GM23338 (cell line): ENCODE results near the gene TNFAIP3. TPM values are rescaled to one million over a fixed set of nuclear protein-coding genes. Genes with fewer than 3 reads are reported as not detected.

ENCODE experiments used
- ATAC-seq: fragments of 200-7000 bp; cut with Tn5 transposase; 3 replicates; pipeline ENCODE4 v1.9.1; 2020
- DNase-seq: peaks from one replicate; pipeline ENCODE4 v3.0.0-alpha.2; 2015; ENCODE audit warnings: low spot score
- H2AFZ ChIP-seq: fragments of 200-600 bp; sonication (generic); 2 replicates; pipeline ENCODE4 v1.8.0; 2016; ENCODE audit warnings: antibody characterized with exemption, mild to moderate bottlenecking, moderate library complexity
- H3F3A ChIP-seq: fragments of 200-600 bp; sonication (generic); replicated peaks from 2 replicates; pipeline ENCODE4 v1.8.0; 2017; ENCODE audit warnings: antibody characterized with exemption, mixed run types, low read depth
- H3K27ac ChIP-seq: fragments of 200-600 bp; sonication (generic); 2 replicates; pipeline ENCODE4 v1.6.1; 2016; ENCODE audit warnings: low read depth
- H3K27me3 ChIP-seq: fragments of 200-600 bp; sonication (generic); 2 replicates; pipeline ENCODE4 v1.8.0; 2016; ENCODE audit warnings: mild to moderate bottlenecking, mixed run types, moderate library complexity; ENCODE audit not compliant: insufficient read depth
- H3K36me3 ChIP-seq: fragments of 200-600 bp; sonication (generic); 2 replicates; pipeline ENCODE4 v1.8.0; 2016; ENCODE audit warnings: mild to moderate bottlenecking; ENCODE audit not compliant: insufficient read depth
- H3K4me1 ChIP-seq: fragments of 200-600 bp; sonication (generic); 2 replicates; pipeline ENCODE4 v1.8.0; 2016; ENCODE audit warnings: mild to moderate bottlenecking, moderate library complexity; ENCODE audit not compliant: insufficient read depth
- H3K4me2 ChIP-seq: fragments of 200-600 bp; sonication (generic); 2 replicates; pipeline ENCODE4 v1.7.1; 2017; ENCODE audit warnings: mixed run types
- H3K4me3 ChIP-seq: fragments of 200-600 bp; sonication (generic); 2 replicates; pipeline ENCODE4 v1.6.1; 2016; ENCODE audit warnings: mixed run types
- H3K79me2 ChIP-seq: fragments of 200-600 bp; sonication (generic); replicated peaks from 2 replicates; pipeline ENCODE4 v1.8.0; 2017; ENCODE audit warnings: mild to moderate bottlenecking; ENCODE audit not compliant: insufficient read depth
- H3K9me2 ChIP-seq: fragments of 200-600 bp; sonication (generic); 2 replicates; pipeline ENCODE4 v1.8.0; 2017; ENCODE audit not compliant: insufficient read depth
- H4K20me1 ChIP-seq: fragments of 200-600 bp; sonication (generic); replicated peaks from 2 replicates; pipeline ENCODE4 v1.8.0; 2017; ENCODE audit warnings: mild to moderate bottlenecking; ENCODE audit not compliant: insufficient read depth
- H3K27ac Mint-ChIP-seq: 2 replicates; pipeline ENCODE4 v1.8.0; 2020; ENCODE audit warnings: inconsistent platforms, mild to moderate bottlenecking, moderate library complexity, mixed read lengths
- H3K27me3 Mint-ChIP-seq: 3 replicates; pipeline ENCODE4 v1.8.0; 2022; ENCODE audit warnings: low read depth, mild to moderate bottlenecking, moderate library complexity, mixed read lengths, inconsistent platforms; ENCODE audit not compliant: insufficient read depth, poor library complexity
- H3K36me3 Mint-ChIP-seq: 3 replicates; pipeline ENCODE4 v1.8.0; 2021; ENCODE audit warnings: low read depth, mild to moderate bottlenecking, inconsistent platforms, moderate library complexity, mixed read lengths
- H3K4me1 Mint-ChIP-seq: 3 replicates; pipeline ENCODE4 v1.8.0; 2020; ENCODE audit warnings: mild to moderate bottlenecking, inconsistent platforms, mixed read lengths
- H3K4me3 Mint-ChIP-seq: 3 replicates; pipeline ENCODE4 v1.8.0; 2021; ENCODE audit warnings: moderate library complexity, mild to moderate bottlenecking, inconsistent platforms, mixed read lengths
- H3K9me3 Mint-ChIP-seq: 3 replicates; pipeline ENCODE4 v1.8.0; 2020; ENCODE audit warnings: moderate library complexity, mild to moderate bottlenecking, inconsistent platforms, mixed read lengths
- CREB1 ChIP-seq: fragments of 250-450 bp; sonication (Bioruptor Pico); IDR thresholded peaks from 2 replicates; pipeline ENCODE4 v1.5.0; 2020; ENCODE audit warnings: low read depth, mild to moderate bottlenecking, moderate library complexity
- EZH2 ChIP-seq: fragments of 200-600 bp; sonication (generic); IDR thresholded peaks from one replicate; pipeline ENCODE4 v1.8.0; 2017; ENCODE audit warnings: antibody characterized with exemption, mild to moderate bottlenecking, low read depth; ENCODE audit not compliant: unreplicated experiment
- EZH2phosphoT487 ChIP-seq: fragments of 200-600 bp; sonication (generic); IDR thresholded peaks from one replicate; pipeline ENCODE4 v1.8.1; 2018; ENCODE audit warnings: antibody characterized with exemption; ENCODE audit not compliant: unreplicated experiment
- JUNB ChIP-seq: IDR thresholded peaks from one replicate; pipeline ENCODE4 v1.6.1; 2016; ENCODE audit warnings: antibody characterized with exemption; ENCODE audit not compliant: unreplicated experiment
- NANOG ChIP-seq: IDR thresholded peaks from 2 replicates; pipeline ENCODE4 v1.6.1; 2016; ENCODE audit warnings: antibody characterized with exemption, borderline replicate concordance
- POLR2AphosphoS5 ChIP-seq: IDR thresholded peaks from 2 replicates; pipeline ENCODE4 v1.6.1; 2016; ENCODE audit warnings: antibody characterized with exemption, low read depth
- STAT1 ChIP-seq: IDR thresholded peaks from one replicate; pipeline ENCODE4 v1.6.1; 2016; ENCODE audit warnings: antibody characterized with exemption; ENCODE audit not compliant: unreplicated experiment
- ZNF114 ChIP-seq: fragments of 250-450 bp; sonication (Bioruptor Pico); IDR thresholded peaks from 2 replicates; pipeline ENCODE4 v1.5.0; 2020; ENCODE audit warnings: mild to moderate bottlenecking, moderate library complexity
- ZNF331 ChIP-seq: fragments of 250-450 bp; sonication (Bioruptor Pico); IDR thresholded peaks from 2 replicates; pipeline ENCODE4 v1.5.0; 2020; ENCODE audit warnings: low read depth, mild to moderate bottlenecking, moderate library complexity
- polyA plus RNA-seq: library from polyadenylated mRNA; unstranded; fragments of >200 nt; fragmentation: Nextera tagmentation; extraction: Ambion mirVana; gene quantifications from 2 replicates; pipeline ENCODE4 v1.2.1, GENCODE V29; 2016
- total RNA-seq: library from RNA; depleted of rRNA; stranded (reverse); fragments of >200 nt; shearing (Covaris generic); gene quantifications from 2 replicates; pipeline ENCODE4 v1.2.3, GENCODE V29; 2014
- TF ChIP-seq, protein P1 (sequence below): fragments of 250-450 bp; sonication (Bioruptor Pico); IDR thresholded peaks from 2 replicates; pipeline ENCODE4 v1.5.0; 2020; ENCODE audit warnings: mild to moderate bottlenecking, moderate library complexity
- TF ChIP-seq, protein P2 (sequence below): IDR thresholded peaks from one replicate; pipeline ENCODE4 v1.6.1; 2018; ENCODE audit warnings: antibody characterized with exemption; ENCODE audit not compliant: unreplicated experiment
- TF ChIP-seq, protein P3 (sequence below), 2 experiments: fragments of 200-600 bp in 1 of 2; sonication (generic) in 1 of 2; conservative IDR thresholded peaks; 2 replicates each; pipeline versions ENCODE4 v1.5.1 to v1.6.1; 2016 to 2017; ENCODE audit warnings: antibody characterized with exemption in 2 of 2, low read depth in 2 of 2, mild to moderate bottlenecking in 2 of 2, moderate library complexity in 1 of 2
- TF ChIP-seq, protein P4 (sequence below): IDR thresholded peaks from 2 replicates; pipeline ENCODE4 v1.6.1; 2016; ENCODE audit warnings: antibody characterized with exemption

TNFAIP3 gene
- total and polyA plus RNA-seq, 2 experiments from 2014 or later = 2.1 to 2.3 TPM

DNA sequence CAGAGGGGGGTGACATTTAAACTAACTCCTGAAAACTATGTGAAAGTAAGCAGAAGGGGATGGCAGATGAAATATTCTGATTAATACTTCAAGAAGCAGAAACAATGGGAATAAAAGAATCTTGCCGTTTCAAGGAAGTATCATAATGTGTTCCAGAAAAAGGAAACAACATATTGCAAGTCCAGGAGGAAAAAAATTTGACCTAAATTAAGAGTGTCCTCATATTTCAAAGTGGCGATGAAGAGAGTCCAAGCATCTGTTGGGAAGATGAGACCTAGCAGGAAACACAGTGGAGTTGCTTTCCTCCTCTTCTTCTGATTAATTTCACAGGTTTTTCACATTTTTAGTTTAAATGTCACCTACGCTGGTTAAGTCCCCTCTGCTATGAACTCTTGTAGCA lies 45.6 kb upstream of the TNFAIP3 start:
- no peak for TF ChIP-seq EZH2phosphoT487
- no peak for TF ChIP-seq ZNF331
- TF ChIP-seq, protein P1, sequence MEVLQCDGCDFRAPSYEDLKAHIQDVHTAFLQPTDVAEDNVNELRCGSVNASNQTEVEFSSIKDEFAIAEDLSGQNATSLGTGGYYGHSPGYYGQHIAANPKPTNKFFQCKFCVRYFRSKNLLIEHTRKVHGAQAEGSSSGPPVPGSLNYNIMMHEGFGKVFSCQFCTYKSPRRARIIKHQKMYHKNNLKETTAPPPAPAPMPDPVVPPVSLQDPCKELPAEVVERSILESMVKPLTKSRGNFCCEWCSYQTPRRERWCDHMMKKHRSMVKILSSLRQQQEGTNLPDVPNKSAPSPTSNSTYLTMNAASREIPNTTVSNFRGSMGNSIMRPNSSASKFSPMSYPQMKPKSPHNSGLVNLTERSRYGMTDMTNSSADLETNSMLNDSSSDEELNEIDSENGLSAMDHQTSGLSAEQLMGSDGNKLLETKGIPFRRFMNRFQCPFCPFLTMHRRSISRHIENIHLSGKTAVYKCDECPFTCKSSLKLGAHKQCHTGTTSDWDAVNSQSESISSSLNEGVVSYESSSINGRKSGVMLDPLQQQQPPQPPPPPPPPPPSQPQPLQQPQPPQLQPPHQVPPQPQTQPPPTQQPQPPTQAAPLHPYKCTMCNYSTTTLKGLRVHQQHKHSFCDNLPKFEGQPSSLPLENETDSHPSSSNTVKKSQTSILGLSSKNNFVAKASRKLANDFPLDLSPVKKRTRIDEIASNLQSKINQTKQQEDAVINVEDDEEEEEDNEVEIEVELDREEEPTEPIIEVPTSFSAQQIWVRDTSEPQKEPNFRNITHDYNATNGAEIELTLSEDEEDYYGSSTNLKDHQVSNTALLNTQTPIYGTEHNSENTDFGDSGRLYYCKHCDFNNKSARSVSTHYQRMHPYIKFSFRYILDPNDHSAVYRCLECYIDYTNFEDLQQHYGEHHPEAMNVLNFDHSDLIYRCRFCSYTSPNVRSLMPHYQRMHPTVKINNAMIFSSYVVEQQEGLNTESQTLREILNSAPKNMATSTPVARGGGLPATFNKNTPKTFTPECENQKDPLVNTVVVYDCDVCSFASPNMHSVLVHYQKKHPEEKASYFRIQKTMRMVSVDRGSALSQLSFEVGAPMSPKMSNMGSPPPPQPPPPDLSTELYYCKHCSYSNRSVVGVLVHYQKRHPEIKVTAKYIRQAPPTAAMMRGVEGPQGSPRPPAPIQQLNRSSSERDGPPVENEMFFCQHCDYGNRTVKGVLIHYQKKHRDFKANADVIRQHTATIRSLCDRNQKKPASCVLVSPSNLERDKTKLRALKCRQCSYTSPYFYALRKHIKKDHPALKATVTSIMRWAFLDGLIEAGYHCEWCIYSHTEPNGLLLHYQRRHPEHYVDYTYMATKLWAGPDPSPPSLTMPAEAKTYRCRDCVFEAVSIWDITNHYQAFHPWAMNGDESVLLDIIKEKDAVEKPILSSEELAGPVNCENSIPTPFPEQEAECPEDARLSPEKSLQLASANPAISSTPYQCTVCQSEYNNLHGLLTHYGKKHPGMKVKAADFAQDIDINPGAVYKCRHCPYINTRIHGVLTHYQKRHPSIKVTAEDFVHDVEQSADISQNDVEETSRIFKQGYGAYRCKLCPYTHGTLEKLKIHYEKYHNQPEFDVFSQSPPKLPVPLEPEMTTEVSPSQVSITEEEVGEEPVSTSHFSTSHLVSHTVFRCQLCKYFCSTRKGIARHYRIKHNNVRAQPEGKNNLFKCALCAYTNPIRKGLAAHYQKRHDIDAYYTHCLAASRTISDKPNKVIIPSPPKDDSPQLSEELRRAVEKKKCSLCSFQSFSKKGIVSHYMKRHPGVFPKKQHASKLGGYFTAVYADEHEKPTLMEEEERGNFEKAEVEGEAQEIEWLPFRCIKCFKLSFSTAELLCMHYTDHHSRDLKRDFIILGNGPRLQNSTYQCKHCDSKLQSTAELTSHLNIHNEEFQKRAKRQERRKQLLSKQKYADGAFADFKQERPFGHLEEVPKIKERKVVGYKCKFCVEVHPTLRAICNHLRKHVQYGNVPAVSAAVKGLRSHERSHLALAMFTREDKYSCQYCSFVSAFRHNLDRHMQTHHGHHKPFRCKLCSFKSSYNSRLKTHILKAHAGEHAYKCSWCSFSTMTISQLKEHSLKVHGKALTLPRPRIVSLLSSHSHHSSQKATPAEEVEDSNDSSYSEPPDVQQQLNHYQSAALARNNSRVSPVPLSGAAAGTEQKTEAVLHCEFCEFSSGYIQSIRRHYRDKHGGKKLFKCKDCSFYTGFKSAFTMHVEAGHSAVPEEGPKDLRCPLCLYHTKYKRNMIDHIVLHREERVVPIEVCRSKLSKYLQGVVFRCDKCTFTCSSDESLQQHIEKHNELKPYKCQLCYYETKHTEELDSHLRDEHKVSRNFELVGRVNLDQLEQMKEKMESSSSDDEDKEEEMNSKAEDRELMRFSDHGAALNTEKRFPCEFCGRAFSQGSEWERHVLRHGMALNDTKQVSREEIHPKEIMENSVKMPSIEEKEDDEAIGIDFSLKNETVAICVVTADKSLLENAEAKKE (CRISPR knock-in tag) = no peak
- no peak for TF ChIP-seq POLR2AphosphoS5
- TF ChIP-seq CREB1 (CRISPR knock-in tag) = no peak
- no peak for TF ChIP-seq EZH2
- no peak for TF ChIP-seq STAT1
- TF ChIP-seq, protein P2, sequence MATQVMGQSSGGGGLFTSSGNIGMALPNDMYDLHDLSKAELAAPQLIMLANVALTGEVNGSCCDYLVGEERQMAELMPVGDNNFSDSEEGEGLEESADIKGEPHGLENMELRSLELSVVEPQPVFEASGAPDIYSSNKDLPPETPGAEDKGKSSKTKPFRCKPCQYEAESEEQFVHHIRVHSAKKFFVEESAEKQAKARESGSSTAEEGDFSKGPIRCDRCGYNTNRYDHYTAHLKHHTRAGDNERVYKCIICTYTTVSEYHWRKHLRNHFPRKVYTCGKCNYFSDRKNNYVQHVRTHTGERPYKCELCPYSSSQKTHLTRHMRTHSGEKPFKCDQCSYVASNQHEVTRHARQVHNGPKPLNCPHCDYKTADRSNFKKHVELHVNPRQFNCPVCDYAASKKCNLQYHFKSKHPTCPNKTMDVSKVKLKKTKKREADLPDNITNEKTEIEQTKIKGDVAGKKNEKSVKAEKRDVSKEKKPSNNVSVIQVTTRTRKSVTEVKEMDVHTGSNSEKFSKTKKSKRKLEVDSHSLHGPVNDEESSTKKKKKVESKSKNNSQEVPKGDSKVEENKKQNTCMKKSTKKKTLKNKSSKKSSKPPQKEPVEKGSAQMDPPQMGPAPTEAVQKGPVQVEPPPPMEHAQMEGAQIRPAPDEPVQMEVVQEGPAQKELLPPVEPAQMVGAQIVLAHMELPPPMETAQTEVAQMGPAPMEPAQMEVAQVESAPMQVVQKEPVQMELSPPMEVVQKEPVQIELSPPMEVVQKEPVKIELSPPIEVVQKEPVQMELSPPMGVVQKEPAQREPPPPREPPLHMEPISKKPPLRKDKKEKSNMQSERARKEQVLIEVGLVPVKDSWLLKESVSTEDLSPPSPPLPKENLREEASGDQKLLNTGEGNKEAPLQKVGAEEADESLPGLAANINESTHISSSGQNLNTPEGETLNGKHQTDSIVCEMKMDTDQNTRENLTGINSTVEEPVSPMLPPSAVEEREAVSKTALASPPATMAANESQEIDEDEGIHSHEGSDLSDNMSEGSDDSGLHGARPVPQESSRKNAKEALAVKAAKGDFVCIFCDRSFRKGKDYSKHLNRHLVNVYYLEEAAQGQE = no peak
- TF ChIP-seq, protein P3, sequence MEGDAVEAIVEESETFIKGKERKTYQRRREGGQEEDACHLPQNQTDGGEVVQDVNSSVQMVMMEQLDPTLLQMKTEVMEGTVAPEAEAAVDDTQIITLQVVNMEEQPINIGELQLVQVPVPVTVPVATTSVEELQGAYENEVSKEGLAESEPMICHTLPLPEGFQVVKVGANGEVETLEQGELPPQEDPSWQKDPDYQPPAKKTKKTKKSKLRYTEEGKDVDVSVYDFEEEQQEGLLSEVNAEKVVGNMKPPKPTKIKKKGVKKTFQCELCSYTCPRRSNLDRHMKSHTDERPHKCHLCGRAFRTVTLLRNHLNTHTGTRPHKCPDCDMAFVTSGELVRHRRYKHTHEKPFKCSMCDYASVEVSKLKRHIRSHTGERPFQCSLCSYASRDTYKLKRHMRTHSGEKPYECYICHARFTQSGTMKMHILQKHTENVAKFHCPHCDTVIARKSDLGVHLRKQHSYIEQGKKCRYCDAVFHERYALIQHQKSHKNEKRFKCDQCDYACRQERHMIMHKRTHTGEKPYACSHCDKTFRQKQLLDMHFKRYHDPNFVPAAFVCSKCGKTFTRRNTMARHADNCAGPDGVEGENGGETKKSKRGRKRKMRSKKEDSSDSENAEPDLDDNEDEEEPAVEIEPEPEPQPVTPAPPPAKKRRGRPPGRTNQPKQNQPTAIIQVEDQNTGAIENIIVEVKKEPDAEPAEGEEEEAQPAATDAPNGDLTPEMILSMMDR (conservative IDR thresholded peaks at IDR 0.05; ENCODE audit: low read depth in 2 of 2) = no peak
- TF ChIP-seq, protein P4, sequence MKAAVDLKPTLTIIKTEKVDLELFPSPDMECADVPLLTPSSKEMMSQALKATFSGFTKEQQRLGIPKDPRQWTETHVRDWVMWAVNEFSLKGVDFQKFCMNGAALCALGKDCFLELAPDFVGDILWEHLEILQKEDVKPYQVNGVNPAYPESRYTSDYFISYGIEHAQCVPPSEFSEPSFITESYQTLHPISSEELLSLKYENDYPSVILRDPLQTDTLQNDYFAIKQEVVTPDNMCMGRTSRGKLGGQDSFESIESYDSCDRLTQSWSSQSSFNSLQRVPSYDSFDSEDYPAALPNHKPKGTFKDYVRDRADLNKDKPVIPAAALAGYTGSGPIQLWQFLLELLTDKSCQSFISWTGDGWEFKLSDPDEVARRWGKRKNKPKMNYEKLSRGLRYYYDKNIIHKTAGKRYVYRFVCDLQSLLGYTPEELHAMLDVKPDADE = no peak
- no peak for TF ChIP-seq JUNB
- no peak for TF ChIP-seq ZNF114
- no peak for TF ChIP-seq NANOG
- H3F3A ChIP-seq = no peaks in the 10 kb centered on the region
- no peaks in the 10 kb centered on the region for H3K27me3 ChIP-seq
- no peaks in the 10 kb centered on the region for H3K36me3 ChIP-seq
- Mint-ChIP-seq H3K9me3 (no peaks in the 10 kb centered on the region), H3K4me3 (no peak overlapping the region), H3K27me3 (peaks cover 2% of the 10 kb centered on the region), H3K27ac (no peak overlapping the region), H3K36me3 (no peaks in the 10 kb centered on the region), H3K4me1 (no peaks in the 10 kb centered on the region)
- DNase-seq = no peak
- no peaks in the 10 kb centered on the region for H3K4me1 ChIP-seq
- no peaks in the 10 kb centered on the region for H3K9me2 ChIP-seq
- H3K4me2 ChIP-seq = no peak overlapping the region
- H3K27ac ChIP-seq = no peak overlapping the region
- no peak overlapping the region for H2AFZ ChIP-seq
- H4K20me1 ChIP-seq = no peaks in the 10 kb centered on the region
- H3K4me3 ChIP-seq = no peak overlapping the region
- no peak for ATAC-seq
- no peaks in the 10 kb centered on the region for H3K79me2 ChIP-seq
